Kidney epithelial cell (primary cell): Measurements from ENCODE around the gene HOXC12. TPM values are rescaled to one million over a fixed set of nuclear protein-coding genes. Genes with fewer than 3 reads are reported as not detected.

Experiments
- DNase-seq: peaks from one replicate; pipeline ENCODE4 v3.0.0-alpha.2; 2010; ENCODE audit warnings: low read depth
- H3K27me3 ChIP-seq: 2 replicates; pipeline ENCODE4 v1.6.0; 2011; ENCODE audit warnings: low read length; ENCODE audit not compliant: control insufficient read depth, insufficient read depth
- H3K36me3 ChIP-seq: 2 replicates; pipeline ENCODE4 v1.5.1; 2011; ENCODE audit warnings: low read length; ENCODE audit not compliant: control insufficient read depth, insufficient read depth
- H3K4me3 ChIP-seq: 2 replicates; pipeline ENCODE4 v1.5.1; 2011; ENCODE audit warnings: low read depth, mild to moderate bottlenecking, control low read depth, low read length
- CTCF ChIP-seq: IDR thresholded peaks from 2 replicates; pipeline ENCODE4 v1.5.1; 2011; ENCODE audit warnings: mild to moderate bottlenecking, moderate library complexity, low read length, control low read depth, inconsistent platforms; ENCODE audit not compliant: insufficient read depth, poor library complexity, severe bottlenecking
- total RNA-seq: library from RNA; depleted of rRNA; stranded (reverse); fragments of >200 nt; gene quantifications from 2 replicates; pipeline ENCODE4 v1.2.3, GENCODE V29; 2015

HOXC12 gene
- total RNA-seq, 1 donor from 2014 or later = not detected

GRCh38 chr12:53972152-53972702, 17.5 kb downstream of the HOXC12 start:
- Histone ChIP-seq H3K4me3 (peak overlapping the region; percentile 51), H3K27me3 (peaks cover 69% of the 10 kb centered on the region), H3K36me3 (no peaks in the 10 kb centered on the region)
- no peak for TF ChIP-seq CTCF
- no peak for DNase-seq

DNA sequence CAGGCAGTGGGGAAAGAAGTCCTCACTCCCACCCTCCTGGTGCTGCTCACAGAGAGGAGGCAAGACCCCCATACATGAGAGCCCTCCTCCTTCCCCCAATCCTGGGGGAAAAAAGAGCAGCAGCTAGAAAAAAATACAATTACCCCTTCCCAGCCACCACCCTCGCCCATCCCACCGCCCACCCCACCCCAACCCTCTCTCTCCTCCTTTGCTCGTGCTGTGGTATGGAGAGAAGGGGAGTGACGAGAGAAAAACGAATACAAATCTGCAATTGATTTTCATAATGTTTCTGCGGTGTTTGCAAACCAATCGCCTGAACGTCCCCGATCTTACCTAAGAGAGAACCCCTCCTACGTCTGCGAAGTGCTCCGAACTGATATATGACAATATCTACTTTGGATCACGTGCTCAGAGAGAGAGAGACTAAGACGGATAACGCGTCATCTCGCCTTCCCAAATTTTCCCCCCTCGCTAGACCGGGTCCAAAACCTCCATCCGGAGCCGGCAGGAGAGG, 18.1 kb downstream of the HOXC12 start, which contains the start of gene HOXC11:
HOXC11 (plus strand) TSS at position 405 of the 514 bp plus-strand sequence. CDS start 116 bp downstream, outside the sequence.
- no peak for TF ChIP-seq CTCF
- H3K36me3 ChIP-seq = no peaks in the 10 kb centered on the region
- peaks cover 64% of the 10 kb centered on the region for H3K27me3 ChIP-seq
- H3K4me3 ChIP-seq = peak within 1 kb of the TSS; percentile 51
- no peak for DNase-seq

DNA sequence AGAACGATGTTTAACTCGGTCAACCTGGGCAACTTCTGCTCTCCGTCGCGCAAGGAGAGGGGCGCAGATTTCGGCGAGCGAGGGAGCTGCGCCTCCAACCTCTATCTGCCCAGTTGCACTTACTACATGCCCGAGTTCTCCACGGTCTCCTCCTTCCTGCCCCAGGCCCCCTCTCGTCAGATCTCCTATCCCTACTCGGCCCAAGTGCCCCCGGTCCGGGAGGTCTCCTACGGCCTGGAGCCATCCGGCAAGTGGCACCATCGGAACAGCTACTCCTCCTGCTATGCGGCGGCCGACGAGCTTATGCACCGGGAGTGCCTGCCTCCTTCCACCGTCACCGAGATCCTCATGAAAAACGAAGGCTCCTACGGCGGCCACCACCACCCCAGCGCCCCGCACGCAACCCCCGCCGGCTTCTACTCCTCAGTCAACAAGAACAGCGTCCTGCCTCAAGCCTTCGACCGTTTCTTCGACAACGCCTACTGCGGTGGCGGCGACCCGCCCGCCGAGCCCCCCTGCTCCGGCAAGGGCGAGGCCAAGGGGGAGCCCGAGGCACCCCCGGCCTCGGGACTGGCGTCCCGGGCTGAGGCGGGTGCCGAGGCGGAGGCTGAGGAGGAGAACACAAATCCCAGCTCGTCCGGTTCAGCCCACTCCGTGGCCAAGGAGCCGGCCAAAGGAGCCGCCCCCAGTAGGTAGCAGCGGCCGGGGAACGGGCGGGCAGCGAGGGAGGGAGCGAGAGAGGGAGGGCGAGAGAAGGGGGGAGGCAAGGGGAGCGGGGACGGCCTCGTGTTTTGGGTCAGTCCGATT, 18.7 kb downstream of the HOXC12 start:
- Histone ChIP-seq H3K4me3 (peak overlapping the region; percentile 51), H3K36me3 (no peaks in the 10 kb centered on the region), H3K27me3 (peaks cover 61% of the 10 kb centered on the region)
- DNase-seq = no peak
- no peak for TF ChIP-seq CTCF

GRCh38 chr12:53974084-53975063, 19.7 kb downstream of the HOXC12 start, which contains the start of gene HOTAIR:
HOTAIR (minus strand) TSS chr12:53974954.
- no peak for TF ChIP-seq CTCF
- H3K4me3 ChIP-seq = peak within 1 kb of the TSS; percentile 51

GRCh38 chr12:53975064-53975471, 20.4 kb downstream of the HOXC12 start:
- H3K4me3 ChIP-seq = peak overlapping the region; percentile 51
- peaks cover 51% of the 10 kb centered on the region for H3K27me3 ChIP-seq
- DNase-seq = no peak
- H3K36me3 ChIP-seq = no peaks in the 10 kb centered on the region
- no peak for TF ChIP-seq CTCF

More at GRCh38 chr12:53974084-53975063, 19.7 kb downstream of the HOXC12 start, which contains the start of gene HOTAIR:
- H3K36me3 ChIP-seq = no peaks in the 10 kb centered on the region
- peaks cover 54% of the 10 kb centered on the region for H3K27me3 ChIP-seq
- no peak for DNase-seq
